Measurements from ENCODE around the gene POLR1A. TPM values are rescaled to one million over a fixed set of nuclear protein-coding genes. Genes with fewer than 3 reads are reported as not detected.

Gene POLR1A
- total RNA-seq, 4 donors from 2014 or later, result 15.6 to 21.7 (median 17.7) TPM

- Histone ChIP-seq H3K27me3 (no peaks in the 10 kb centered on the region), H3K4me1 (peaks cover 0 to 28% (median 5%) of the 10 kb centered on the region in 3 donors), H3K9me3 (no peaks in the 10 kb centered on the region), H3K27ac (peak overlapping the region in 3 of 4 donors; percentile 2 to 13 (median 10)), H3K36me3 (no peaks in the 10 kb centered on the region), H3K4me3 (no peak overlapping the region)
- no peak for ATAC-seq
- TF ChIP-seq POLR2A (IDR thresholded peaks at IDR 0.05) (no peak), EP300 (IDR thresholded peaks at IDR 0.05) (no peak)
- WGBS, 2 donors (ENCODE audit: low coverage in 1 of 2), result 58 to 100% methylated on average over 1 to 6 of the region's 9 CpGs
These were observed 129.4 kb downstream of the POLR1A start for GRCh38 chr2:85976106-85976920.

- no peaks in the 10 kb centered on the region for H3K9me3 ChIP-seq
- H3K4me1 ChIP-seq, result peaks cover 0 to 28% (median 5%) of the 10 kb centered on the region in 3 donors
- no peaks in the 10 kb centered on the region for H3K36me3 ChIP-seq
- H3K27me3 ChIP-seq, result no peaks in the 10 kb centered on the region
- H3K4me3 ChIP-seq, result no peak overlapping the region
- H3K27ac ChIP-seq, result peak overlapping the region in 2 of 4 donors; percentile 2 to 10
- TF ChIP-seq CTCF (IDR thresholded peaks at IDR 0.05), result no peak
- no peak for TF ChIP-seq EP300 (IDR thresholded peaks at IDR 0.05)
- no peak for TF ChIP-seq POLR2AphosphoS5 (IDR thresholded peaks at IDR 0.05)
- TF ChIP-seq POLR2A (IDR thresholded peaks at IDR 0.05), result no peak
- ATAC-seq, result no peak
- 79 to 92% methylated on average over 2 to 3 of the region's 4 CpGs for WGBS, 2 donors (ENCODE audit: low coverage in 1 of 2)
These were observed 130.1 kb downstream of the POLR1A start for GRCh38 chr2:85975581-85975980.

GRCh38 chr2:85974390-85974789 lies 131.3 kb downstream of the POLR1A start:
- ATAC-seq, result peak; percentile 76
- TF ChIP-seq POLR2A (IDR thresholded peaks at IDR 0.05), result no peak
- no peak for TF ChIP-seq POLR2AphosphoS5 (IDR thresholded peaks at IDR 0.05)
- TF ChIP-seq EP300 (IDR thresholded peaks at IDR 0.05), result no peak
- TF ChIP-seq CTCF (IDR thresholded peaks at IDR 0.05), result no peak
- Histone ChIP-seq H3K4me3 (no peak overlapping the region), H3K27ac (no peak overlapping the region), H3K9me3 (no peaks in the 10 kb centered on the region), H3K27me3 (no peaks in the 10 kb centered on the region), H3K4me1 (peaks cover 0 to 26% (median 5%) of the 10 kb centered on the region in 3 donors), H3K36me3 (no peaks in the 10 kb centered on the region)
- WGBS, 2 donors (ENCODE audit: low coverage in 1 of 2), result 78 to 90% methylated on average over 1 of the region's 1 CpG

- WGBS, 2 donors (ENCODE audit: low coverage in 1 of 2), result 17% methylated on average over 1 of the region's 1 CpG; no CpG with 5 or more reads in 1 of the 2 donors
- no peak overlapping the region for H3K27ac ChIP-seq
- ATAC-seq, result no peak
- no peak overlapping the region for H3K4me3 ChIP-seq
- TF ChIP-seq POLR2A (IDR thresholded peaks at IDR 0.05), result no peak
- TF ChIP-seq EP300 (IDR thresholded peaks at IDR 0.05), result no peak
- no peak for TF ChIP-seq POLR2AphosphoS5 (IDR thresholded peaks at IDR 0.05)
- TF ChIP-seq CTCF (IDR thresholded peaks at IDR 0.05), result no peak
- no peaks in the 10 kb centered on the region for H3K9me3 ChIP-seq
- no peaks in the 10 kb centered on the region for H3K27me3 ChIP-seq
- no peaks in the 10 kb centered on the region for H3K36me3 ChIP-seq
- peaks cover 0 to 10% (median 0%) of the 10 kb centered on the region in 3 donors for H3K4me1 ChIP-seq
These were observed 133.3 kb downstream of the POLR1A start for GRCh38 chr2:85972355-85972754.

- no peak for ATAC-seq
- peaks cover 0 to 10% (median 0%) of the 10 kb centered on the region in 3 donors for H3K4me1 ChIP-seq
- TF ChIP-seq POLR2A (IDR thresholded peaks at IDR 0.05), result no peak
- no peak for TF ChIP-seq EP300 (IDR thresholded peaks at IDR 0.05)
- no peak for TF ChIP-seq CTCF (IDR thresholded peaks at IDR 0.05)
- no peak for TF ChIP-seq POLR2AphosphoS5 (IDR thresholded peaks at IDR 0.05)
- no peak overlapping the region for H3K27ac ChIP-seq
- no peak overlapping the region for H3K4me3 ChIP-seq
- no peaks in the 10 kb centered on the region for H3K27me3 ChIP-seq
- H3K36me3 ChIP-seq, result no peaks in the 10 kb centered on the region
- H3K9me3 ChIP-seq, result no peaks in the 10 kb centered on the region
These were observed 134.3 kb downstream of the POLR1A start for GRCh38 chr2:85971366-85971765.

Small RNA genes within 50 kb of the gene (small RNA-seq; reads per million reads assigned to genes)
- 2,938 to 5,106 (median 3,894) reads per million in 4 donors for gene SNORD94

Other genes starting within 250 kb of the POLR1A start
- 10 to 100 TPM; 15.2 to 55.9 (median 22.7) TPM for gene ST3GAL5, start 216.9 kb downstream of the POLR1A start, total RNA-seq
- gene PTCD3, start 349 bp upstream of the POLR1A start, total RNA-seq, result 10 to 100 TPM; 34.7 to 85.1 (median 58.5) TPM
- 10 to 100 TPM; 57.3 to 72.3 (median 63.1) TPM for gene IMMT, start 89.6 kb upstream of the POLR1A start, total RNA-seq
- 10 to 100 TPM; 21.7 to 36.4 (median 30.6) TPM for gene MRPL35, start 93.6 kb upstream of the POLR1A start, total RNA-seq
- 100 to 1,000 TPM in 1 of 4 donors, 10 to 100 TPM in 3; 22.9 to 107 (median 70.7) TPM for gene REEP1, start 231.7 kb upstream of the POLR1A start, total RNA-seq

Measured in gastroesophageal sphincter (tissue), 4 donors.